ENCODE measurements around the gene CHN1.

- no peak for TF ChIP-seq CTCF (optimal IDR thresholded peaks at IDR 0.05 in 1 of 3, IDR thresholded peaks at IDR 0.05 in 1 of 3, conservative IDR thresholded peaks at IDR 0.05 in 1 of 3; ENCODE audit: extremely low read depth in 1 of 3, insufficient read depth in 2 of 3, low read length in 3 of 3)
- TF ChIP-seq EZH2 (IDR thresholded peaks at IDR 0.05; ENCODE audit: low read length): no peak
Measured at GRCh38 chr2:174749793-174750192, 255.4 kb downstream of the CHN1 start.
